HCT116 (cell line): Measurements from ENCODE around the gene CRYBG2. TPM values are rescaled to one million over a fixed set of nuclear protein-coding genes. Genes with fewer than 3 reads are reported as not detected.

Source experiments
- ATAC-seq: fragments of 200-7000 bp; cut with Tn5 transposase; 2 replicates; pipeline ENCODE4 v1.9.1; 2020; ENCODE audit warnings: mild to moderate bottlenecking, moderate library complexity
- BruUV-seq: library from RNA; stranded (reverse); fragments of 400-500 nt; replicated peaks from 2 replicates; lab custom pipeline; 2021; lab: Mats Ljungman, UMichigan
- CTCF ChIA-PET: fragments of 300-600 bp; sonication (Branson Sonifier 250); formaldehyde crosslinking; loops from one replicate; lab custom pipeline; 2021; ENCODE audit warnings: antibody characterized with exemption; lab: Charles Lee
- POLR2A ChIA-PET: fragments of 300-600, 350-600 bp; sonication (Branson Sonifier 250); formaldehyde crosslinking; loops from one replicate; lab custom pipeline; 2021; ENCODE audit warnings: antibody characterized with exemption; lab: Charles Lee
- RAD21 ChIA-PET, 2 experiments: fragments of 300-600 bp; sonication (Branson Sonifier 250); formaldehyde crosslinking; loops; one replicate each; lab custom pipeline; 2023; ENCODE audit warnings: low total read pairs in 2 of 2; ENCODE audit not compliant: uncharacterized antibody in 2 of 2, unreplicated experiment in 2 of 2, low non-redundant PET in 1 of 2; lab: Charles Lee
- DNase-seq: peaks from one replicate; pipeline ENCODE4 v3.0.0-alpha.2; 2010; ENCODE audit warnings: low read depth, low spot score
- H2AFZ ChIP-seq: fragments of 200-600 bp; shearing (Covaris generic), sonication (generic); 2 replicates; pipeline ENCODE4 v1.6.1; 2017; ENCODE audit warnings: low read depth, mixed run types, mixed read lengths, antibody characterized with exemption, low read length; ENCODE audit not compliant: poor library complexity, severe bottlenecking
- H3K27ac ChIP-seq: 2 replicates; pipeline ENCODE4 v1.5.1; 2012; ENCODE audit warnings: low read depth, low read length
- H3K27me3 ChIP-seq: fragments of 200-600 bp; sonication (generic); 2 replicates; pipeline ENCODE4 v1.6.1; 2016; ENCODE audit warnings: mixed run types, low read length, mixed read lengths; ENCODE audit not compliant: insufficient read depth
- H3K36me3 ChIP-seq, 2 experiments: fragments of 200-500 bp in 1 of 2; fragments of 200-600 bp in 1 of 2; sonication (Bioruptor generic) in 1 of 2; sonication (generic) in 1 of 2; 2 replicates each; pipeline versions ENCODE4 v1.5.1 to v1.6.1; 2014 to 2016; ENCODE audit warnings: low read length in 2 of 2, inconsistent platforms in 1 of 2, mixed read lengths in 1 of 2, mixed run types in 1 of 2; ENCODE audit not compliant: insufficient read depth in 2 of 2, control insufficient read depth in 1 of 2
- H3K4me1 ChIP-seq, 2 experiments: fragments of 200-600 bp in 1 of 2; sonication (generic) in 1 of 2; 2 replicates each; pipeline versions ENCODE4 v1.5.1 to v1.6.1; 2012 to 2017; ENCODE audit warnings: low read length in 2 of 2, inconsistent platforms in 1 of 2, mild to moderate bottlenecking in 1 of 2, mixed read lengths in 1 of 2, mixed run types in 1 of 2, moderate library complexity in 1 of 2; ENCODE audit not compliant: insufficient read depth in 2 of 2, control insufficient read depth in 1 of 2
- H3K4me2 ChIP-seq: fragments of 200-600 bp; sonication (generic); 2 replicates; pipeline ENCODE4 v1.6.1; 2017; ENCODE audit warnings: mixed run types, low read length, mixed read lengths
- H3K4me3 ChIP-seq, 2 experiments: fragments of 200-600 bp in 1 of 2; sonication (generic) in 1 of 2; replicated peaks in 1 of 2; 2 replicates each; pipeline ENCODE4 v1.5.1; 2011 to 2016; ENCODE audit warnings: low read length in 2 of 2, control low read depth in 1 of 2, low read depth in 1 of 2, mild to moderate bottlenecking in 1 of 2, mixed read lengths in 1 of 2, mixed run types in 1 of 2
- H3K79me2 ChIP-seq: fragments of 200-600 bp; sonication (generic); 2 replicates; pipeline ENCODE4 v1.6.1; 2017; ENCODE audit warnings: mild to moderate bottlenecking, mixed run types, low read length, moderate library complexity, mixed read lengths; ENCODE audit not compliant: insufficient read depth
- H3K9ac ChIP-seq: fragments of 200-600 bp; sonication (generic); 2 replicates; pipeline ENCODE4 v1.6.1; 2016; ENCODE audit warnings: low read length, mixed read lengths
- H3K9me2 ChIP-seq: fragments of 200-600 bp; sonication (generic), shearing (Covaris generic); 2 replicates; pipeline ENCODE4 v1.6.1; 2017; ENCODE audit warnings: mixed run types, mild to moderate bottlenecking, moderate library complexity; ENCODE audit not compliant: insufficient read depth
- H3K9me3 ChIP-seq, 2 experiments: fragments of 200-500 bp in 1 of 2; fragments of 200-600 bp in 1 of 2; sonication (Bioruptor generic) in 1 of 2; sonication (generic) in 1 of 2; 2 replicates each; pipeline ENCODE4 v1.6.1; 2014 to 2017; ENCODE audit warnings: low read length in 2 of 2, mixed read lengths in 2 of 2, inconsistent platforms in 1 of 2, low read depth in 1 of 2, mild to moderate bottlenecking in 1 of 2, mixed run types in 1 of 2, moderate library complexity in 1 of 2; ENCODE audit not compliant: control insufficient read depth in 1 of 2, insufficient read depth in 1 of 2
- H4K20me1 ChIP-seq: fragments of 200-600 bp; sonication (generic), shearing (Covaris generic); 2 replicates; pipeline ENCODE4 v1.6.1; 2017; ENCODE audit warnings: mixed run types, mild to moderate bottlenecking, moderate library complexity; ENCODE audit not compliant: insufficient read depth
- CEBPB ChIP-seq: IDR thresholded peaks from 2 replicates; pipeline ENCODE4 v1.6.1; 2012; ENCODE audit warnings: low read depth
- CTCF ChIP-seq, 3 experiments: fragments of 200-600 bp in 1 of 3; sonication (generic) in 1 of 3; IDR thresholded peaks in 2 of 3; conservative IDR thresholded peaks in 1 of 3; 2 replicates each; pipeline ENCODE4 v1.5.1; 2012 to 2017; ENCODE audit warnings: low read depth in 2 of 3, low read length in 2 of 3, antibody characterized with exemption in 1 of 3, borderline replicate concordance in 1 of 3, control low read depth in 1 of 3, mild to moderate bottlenecking in 1 of 3, mixed read lengths in 1 of 3, mixed run types in 1 of 3, moderate library complexity in 1 of 3; ENCODE audit not compliant: insufficient read depth in 1 of 3
- ELF1 ChIP-seq: IDR thresholded peaks from 2 replicates; pipeline ENCODE4 v1.6.1; 2012; ENCODE audit warnings: low read depth, borderline replicate concordance
- EZH2 ChIP-seq: fragments of 200-600 bp; sonication (generic); IDR thresholded peaks from 2 replicates; pipeline ENCODE4 v1.6.1; 2017; ENCODE audit warnings: antibody characterized with exemption, mixed run types
- POLR2A ChIP-seq: IDR thresholded peaks from 2 replicates; pipeline ENCODE4 v1.7.0; 2011; ENCODE audit warnings: borderline replicate concordance; ENCODE audit not compliant: insufficient read depth, insufficient read length; ENCODE audit errors: extremely low read depth
- POLR2AphosphoS5 ChIP-seq: IDR thresholded peaks from 2 replicates; pipeline ENCODE4 v1.6.1; 2011; ENCODE audit warnings: mild to moderate bottlenecking, low read depth, low read length, moderate library complexity
- SP1 ChIP-seq: IDR thresholded peaks from 2 replicates; pipeline ENCODE4 v1.6.1; 2012; ENCODE audit warnings: low read depth
- ZFX ChIP-seq: fragments of 450-650 bp; IDR thresholded peaks from 2 replicates; pipeline ENCODE4 v1.6.1; 2017
- ZNF274 ChIP-seq: fragments of 200-500 bp; sonication (Bioruptor generic); IDR thresholded peaks from 2 replicates; pipeline ENCODE4 v1.6.1; 2014; ENCODE audit warnings: mild to moderate bottlenecking, low read depth, low read length, inconsistent platforms
- intact Hi-C: fragments of 100-400 bp; cut with micrococcal nuclease; formaldehyde crosslinking; loops from 2 replicates; pipeline ENCODE4 v1.10.0; 2022
- total RNA-seq: library from RNA; stranded (reverse); gene quantifications from one replicate; pipeline ENCODE4 v1.2.1, GENCODE V29; 2021; ENCODE audit not compliant: unreplicated experiment

The CRYBG2 gene
- total RNA-seq, 1 experiment from 2014 or later: 10.5 TPM

GRCh38 chr1:26324550-26324949, 29.4 kb downstream of the CRYBG2 start:
- Histone ChIP-seq H3K4me1 (peaks cover 3 to 5% of the 10 kb centered on the region in 2 experiments; a peak in 3 of 4 replicates), H3K27ac (no peak overlapping the region), H3K9me2 (no peaks in the 10 kb centered on the region), H3K79me2 (no peaks in the 10 kb centered on the region), H3K9me3 (no peaks in the 10 kb centered on the region), H3K27me3 (no peaks in the 10 kb centered on the region), H4K20me1 (no peaks in the 10 kb centered on the region), H3K36me3 (peaks cover 0 to 10% of the 10 kb centered on the region in 2 experiments; a peak in 2 of 4 replicates), H3K4me3 (no peak overlapping the region), H3K9ac (no peak overlapping the region), H3K4me2 (no peak overlapping the region), H2AFZ (no peak overlapping the region)
- TF ChIP-seq ZNF274: no peak
- no peak for TF ChIP-seq EZH2
- no peak for TF ChIP-seq SP1
- TF ChIP-seq POLR2AphosphoS5: no peak
- no peak for TF ChIP-seq CTCF (IDR thresholded peaks at IDR 0.05 in 2 of 3, conservative IDR thresholded peaks at IDR 0.05 in 1 of 3; ENCODE audit: borderline replicate concordance in 1 of 3, insufficient read depth in 1 of 3, low read depth in 2 of 3, low read length in 2 of 3)
- TF ChIP-seq POLR2A: no peak
- no peak for TF ChIP-seq ZFX
- ChIA-PET CTCF (no interaction called here), RAD21 (no interaction called here), POLR2A (no interaction called here)
- no peak for DNase-seq
- intact Hi-C loops: loop anchor here (5.0 kb wide), 1 partner anchor 157 kb away; the partner anchor contains the start of genes C1orf232 and ZNF593
- no TSS peak for BruUV-seq
- ATAC-seq: no peak

- Histone ChIP-seq H3K4me1 (peaks cover 3 to 5% of the 10 kb centered on the region in 2 experiments; a peak in 3 of 4 replicates), H2AFZ (no peak overlapping the region), H3K9me3 (no peaks in the 10 kb centered on the region), H3K9ac (no peak overlapping the region), H3K36me3 (peaks cover 0 to 10% of the 10 kb centered on the region in 2 experiments; a peak in 2 of 4 replicates), H3K27ac (no peak overlapping the region), H3K4me3 (no peak overlapping the region), H3K79me2 (no peaks in the 10 kb centered on the region), H4K20me1 (no peaks in the 10 kb centered on the region), H3K27me3 (no peaks in the 10 kb centered on the region), H3K9me2 (no peaks in the 10 kb centered on the region), H3K4me2 (no peak overlapping the region)
- ATAC-seq (no peak), DNase-seq (no peak)
- TF ChIP-seq CEBPB (no peak), EZH2 (no peak), SP1 (no peak), POLR2AphosphoS5 (no peak), ELF1 (no peak)
- ChIA-PET RAD21 (interaction anchor here in 1 of 2 experiments (0.7 kb wide), 1 partner anchor 465 kb away, joined by 3 read pairs; no protein-coding TSS in a partner anchor), POLR2A (interaction anchor here (1.3 kb wide), 1 partner anchor 39 kb away, joined by 4 read pairs; no protein-coding TSS in a partner anchor), CTCF (interaction anchor here (2.2 to 4.4 kb wide), 2 partner anchors 39 to 68 kb away, joined by 9 to 47 read pairs; no protein-coding TSS in a partner anchor)
- no TSS peak for BruUV-seq
- intact Hi-C loops: loop anchor here (5.0 kb wide), 1 partner anchor 156 kb away; the partner anchor contains the start of genes C1orf232 and ZNF593
Measured at GRCh38 chr1:26323382-26323781, 30.5 kb downstream of the CRYBG2 start.
